ENCODE measurements around the gene IMPDH1.

IMPDH1 gene

GRCh38 chr7:128360359-128360678, 49.5 kb downstream of the IMPDH1 start:
- no peak for DNase-seq (ENCODE audit: low read depth, low spot score)

GRCh38 chr7:128359939-128360338, 49.8 kb downstream of the IMPDH1 start:
- DNase-seq (ENCODE audit: low read depth, low spot score): no peak

GRCh38 chr7:128359336-128359735, 50.4 kb downstream of the IMPDH1 start:
- no peak for DNase-seq (ENCODE audit: low read depth, low spot score)

- DNase-seq (ENCODE audit: low read depth, low spot score): no peak
Observed at GRCh38 chr7:128358233-128358632, 51.5 kb downstream of the IMPDH1 start.

- no peak for DNase-seq (ENCODE audit: low read depth, low spot score)
Observed at GRCh38 chr7:128357217-128357613, 52.6 kb downstream of the IMPDH1 start.

- DNase-seq (ENCODE audit: low read depth, low spot score): no peak
Observed at GRCh38 chr7:128356546-128357216, 53.1 kb downstream of the IMPDH1 start.

GRCh38 chr7:128353610-128354009, 56.2 kb downstream of the IMPDH1 start:
- DNase-seq (ENCODE audit: low read depth, low spot score): no peak

- DNase-seq (ENCODE audit: low read depth, low spot score): no peak
Observed at GRCh38 chr7:128353189-128353588, 56.6 kb downstream of the IMPDH1 start.

- no peak for DNase-seq (ENCODE audit: low read depth, low spot score)
Observed at GRCh38 chr7:128352636-128353035, 57.1 kb downstream of the IMPDH1 start.

- DNase-seq (ENCODE audit: low read depth, low spot score): peak; percentile 79
Observed at GRCh38 chr7:128352153-128352537, 57.6 kb downstream of the IMPDH1 start.

- DNase-seq (ENCODE audit: low read depth, low spot score): no peak
Observed at GRCh38 chr7:128351296-128352152, 58.3 kb downstream of the IMPDH1 start.

- DNase-seq (ENCODE audit: low read depth, low spot score): no peak
Observed at GRCh38 chr7:128350708-128351295, 59.0 kb downstream of the IMPDH1 start.

GRCh38 chr7:128349466-128349825, 60.3 kb downstream of the IMPDH1 start:
- peak; percentile 67 for DNase-seq (ENCODE audit: low read depth, low spot score)

GRCh38 chr7:128347647-128348097, 62.1 kb downstream of the IMPDH1 start:
- peak; percentile 69 for DNase-seq (ENCODE audit: low read depth, low spot score)

GRCh38 chr7:128344431-128344774, 65.4 kb downstream of the IMPDH1 start:
- DNase-seq (ENCODE audit: low read depth, low spot score): no peak

- DNase-seq (ENCODE audit: low read depth, low spot score): peak; percentile 96
Observed at GRCh38 chr7:128343554-128344430, 66.0 kb downstream of the IMPDH1 start, which contains the start of gene RBM28. TSS of gene RBM28 (minus strand) at chr7:128343908. CDS start at chr7:128343793, 115 bp downstream.

Measured in astrocyte of the hippocampus (primary cell).